Measurements from ENCODE around the gene MAPK11. TPM values are rescaled to one million over a fixed set of nuclear protein-coding genes. Genes with fewer than 3 reads are reported as not detected.

Gene MAPK11
- total and polyA plus RNA-seq, 10 of the 15 experiments (the other 5 are each of a cell fraction or from before 2014, with no cell fraction given), result 0.05 to 12.8 (median 3.7) TPM

DNA sequence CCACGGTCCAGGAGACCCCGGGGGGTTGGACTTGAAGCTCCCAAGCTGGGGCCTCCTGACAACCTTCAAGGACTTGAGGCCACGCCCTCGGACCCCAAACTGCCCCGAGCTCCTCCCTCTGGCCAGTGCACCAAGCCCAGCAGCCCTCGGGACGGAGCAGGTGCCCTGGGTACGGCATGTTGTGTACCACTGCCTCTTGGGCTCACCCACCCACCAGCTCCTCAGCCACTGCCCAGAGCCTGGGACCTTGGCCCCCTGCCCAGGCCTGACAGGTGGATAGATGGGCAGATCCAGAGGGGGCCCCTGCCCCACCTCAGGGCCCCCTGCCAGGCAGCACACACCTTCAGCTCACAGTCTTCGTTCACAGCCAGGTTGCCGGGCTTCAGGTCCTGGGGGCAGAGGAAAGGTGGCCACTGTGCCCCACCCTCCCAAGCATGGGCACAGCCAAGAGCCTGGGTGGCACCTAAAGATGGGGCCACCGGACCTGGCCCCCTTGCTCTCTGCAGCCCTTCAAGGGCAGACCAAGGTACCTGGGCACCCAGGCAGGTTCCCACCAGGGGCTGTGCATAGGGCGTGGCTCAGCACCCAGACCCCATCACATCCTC is 13.8 kb downstream of the MAPK11 start:
- TF ChIP-seq PAX8 (IDR thresholded peaks at IDR 0.05), result no peak
- no peak for TF ChIP-seq ZNF274 (IDR thresholded peaks at IDR 0.05; ENCODE audit: insufficient read depth, insufficient read length)
- no peak for TF ChIP-seq MYB (IDR thresholded peaks at IDR 0.05; ENCODE audit: borderline replicate concordance, low read depth, low read length)
- TF ChIP-seq RAD21 (IDR thresholded peaks at IDR 0.05; ENCODE audit: insufficient read depth, low read depth, low read length), result no peak
- no peak for TF ChIP-seq NR2F1 (conservative IDR thresholded peaks at IDR 0.05)
- no peak for TF ChIP-seq IKZF2 (IDR thresholded peaks at IDR 0.05)
- TF ChIP-seq, protein P1, sequence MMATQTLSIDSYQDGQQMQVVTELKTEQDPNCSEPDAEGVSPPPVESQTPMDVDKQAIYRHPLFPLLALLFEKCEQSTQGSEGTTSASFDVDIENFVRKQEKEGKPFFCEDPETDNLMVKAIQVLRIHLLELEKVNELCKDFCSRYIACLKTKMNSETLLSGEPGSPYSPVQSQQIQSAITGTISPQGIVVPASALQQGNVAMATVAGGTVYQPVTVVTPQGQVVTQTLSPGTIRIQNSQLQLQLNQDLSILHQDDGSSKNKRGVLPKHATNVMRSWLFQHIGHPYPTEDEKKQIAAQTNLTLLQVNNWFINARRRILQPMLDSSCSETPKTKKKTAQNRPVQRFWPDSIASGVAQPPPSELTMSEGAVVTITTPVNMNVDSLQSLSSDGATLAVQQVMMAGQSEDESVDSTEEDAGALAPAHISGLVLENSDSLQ (IDR thresholded peaks at IDR 0.05), result no peak
- Histone ChIP-seq H2AFZ (ENCODE audit: control insufficient read depth, low read depth, low read length) (no peak overlapping the region), H3K4me2 (ENCODE audit: control insufficient read depth, insufficient read depth) (no peak overlapping the region), H3K27ac (ENCODE audit: control insufficient read depth, insufficient read depth) (no peak overlapping the region), H3K4me3 (no peak overlapping the region), H3K36me3 (ENCODE audit: control insufficient read depth in 2 of 2, insufficient read depth in 2 of 2, low read length in 1 of 2) (no peaks in the 10 kb centered on the region; a peak in 1 of 4 replicates), H4K20me1 (ENCODE audit: control insufficient read depth, insufficient read depth) (no peaks in the 10 kb centered on the region), H3K9ac (ENCODE audit: control insufficient read depth, insufficient read depth, low read length) (no peak overlapping the region), H3K9me3 (replicated peaks; ENCODE audit: control insufficient read depth, insufficient read depth, low read length) (no peaks in the 10 kb centered on the region), H3K79me2 (ENCODE audit: control insufficient read depth, insufficient read depth, low read length) (peaks cover 8% of the 10 kb centered on the region), H3K27me3 (replicated peaks in 1 of 2; ENCODE audit: control insufficient read depth in 2 of 2, insufficient read depth in 2 of 2, low read length in 1 of 2) (no peaks in the 10 kb centered on the region), H3K4me1 (ENCODE audit: control insufficient read depth, insufficient read depth, low read length) (0 out of 2 replicates have a peak, but pooled peaks cover 4% of the 10 kb centered on the region)
- 91% methylated on average over 12 of the region's 12 CpGs for WGBS (ENCODE audit: insufficient coverage, insufficient replicate concordance, low lambda C conversion rate, missing lambda C conversion rate)
- DNase-seq (ENCODE audit: low read depth, low spot score) (no peak), ATAC-seq (no peak), FAIRE-seq (no peak)
- RAD21 ChIA-PET (ENCODE audit: unreplicated experiment), result no interaction called here
- POLR2A ChIA-PET, result no interaction called here
- no TSS peak for BruUV-seq (replicated peaks)
- CTCF ChIA-PET, result no interaction called here
- in situ Hi-C loops (cut with MboI), result loop anchor here (10.0 kb wide), 2 partner anchors 238 to 358 kb away; no protein-coding TSS in a partner anchor
- SMC1A ChIA-PET (ENCODE audit: uncharacterized antibody, unreplicated experiment), result no interaction called here
- intact Hi-C loops (cut with micrococcal nuclease; ENCODE audit: unreplicated experiment), result no loop called here

All from GM12878 (cell line).